ENCODE data around the gene SLC6A6. TPM values are rescaled to one million over a fixed set of nuclear protein-coding genes. Genes with fewer than 3 reads are reported as not detected.
A peak's percentile ranks its signal among the peaks of the same experiment; 100 is the strongest.

SLC6A6 gene
- total and polyA plus RNA-seq, 2 donors from 2014 or later = 7.1 to 64.0 TPM

GRCh38 chr3:14463330-14464140 is 61.1 kb downstream of the SLC6A6 start:
- Histone ChIP-seq H3K9ac (ENCODE audit: low read length in 3 of 3) (no peak overlapping the region), H3K4me1 (ENCODE audit: control insufficient read depth in 2 of 3, insufficient read depth in 2 of 3, low read depth in 1 of 3, low read length in 3 of 3) (peaks cover 0 to 31% (median 16%) of the 10 kb centered on the region in 3 donors), H3K27me3 (ENCODE audit: control insufficient read depth, insufficient read depth, low read length) (no peaks in the 10 kb centered on the region), H3K4me3 (ENCODE audit: low read length in 3 of 3) (no peak overlapping the region), H3K27ac (ENCODE audit: low read depth in 2 of 2, low read length in 2 of 2) (no peak overlapping the region), H3K36me3 (ENCODE audit: control insufficient read depth in 2 of 3, insufficient read depth in 3 of 3, low read length in 3 of 3) (peaks cover 3 to 29% (median 9%) of the 10 kb centered on the region in 3 donors), H3K9me3 (ENCODE audit: control insufficient read depth in 2 of 3, insufficient read depth in 1 of 3, low read length in 3 of 3) (no peaks in the 10 kb centered on the region)
- TF ChIP-seq, protein P1, sequence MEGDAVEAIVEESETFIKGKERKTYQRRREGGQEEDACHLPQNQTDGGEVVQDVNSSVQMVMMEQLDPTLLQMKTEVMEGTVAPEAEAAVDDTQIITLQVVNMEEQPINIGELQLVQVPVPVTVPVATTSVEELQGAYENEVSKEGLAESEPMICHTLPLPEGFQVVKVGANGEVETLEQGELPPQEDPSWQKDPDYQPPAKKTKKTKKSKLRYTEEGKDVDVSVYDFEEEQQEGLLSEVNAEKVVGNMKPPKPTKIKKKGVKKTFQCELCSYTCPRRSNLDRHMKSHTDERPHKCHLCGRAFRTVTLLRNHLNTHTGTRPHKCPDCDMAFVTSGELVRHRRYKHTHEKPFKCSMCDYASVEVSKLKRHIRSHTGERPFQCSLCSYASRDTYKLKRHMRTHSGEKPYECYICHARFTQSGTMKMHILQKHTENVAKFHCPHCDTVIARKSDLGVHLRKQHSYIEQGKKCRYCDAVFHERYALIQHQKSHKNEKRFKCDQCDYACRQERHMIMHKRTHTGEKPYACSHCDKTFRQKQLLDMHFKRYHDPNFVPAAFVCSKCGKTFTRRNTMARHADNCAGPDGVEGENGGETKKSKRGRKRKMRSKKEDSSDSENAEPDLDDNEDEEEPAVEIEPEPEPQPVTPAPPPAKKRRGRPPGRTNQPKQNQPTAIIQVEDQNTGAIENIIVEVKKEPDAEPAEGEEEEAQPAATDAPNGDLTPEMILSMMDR (IDR thresholded peaks at IDR 0.05; ENCODE audit: borderline replicate concordance, extremely low read depth, insufficient read depth) = no peak
- DNase-seq (no peak), FAIRE-seq (no peak)
- intact Hi-C loops (cut with DNase I) = no loop called here

- H3K27me3 ChIP-seq (ENCODE audit: control insufficient read depth, insufficient read depth, low read length) = no peaks in the 10 kb centered on the region
- intact Hi-C loops (cut with DNase I) = no loop called here
- peak in 1 of 5 donors; percentile 15 for DNase-seq
- TF ChIP-seq, protein P1 (IDR thresholded peaks at IDR 0.05; ENCODE audit: borderline replicate concordance, extremely low read depth, insufficient read depth) = no peak
- no peak overlapping the region for H3K9ac ChIP-seq (ENCODE audit: low read length in 3 of 3)
- peaks cover 3 to 33% (median 9%) of the 10 kb centered on the region in 3 donors for H3K36me3 ChIP-seq (ENCODE audit: control insufficient read depth in 2 of 3, insufficient read depth in 3 of 3, low read length in 3 of 3)
- H3K9me3 ChIP-seq (ENCODE audit: control insufficient read depth in 2 of 3, insufficient read depth in 1 of 3, low read length in 3 of 3) = no peaks in the 10 kb centered on the region
- peaks cover 0 to 28% (median 19%) of the 10 kb centered on the region in 3 donors for H3K4me1 ChIP-seq (ENCODE audit: control insufficient read depth in 2 of 3, insufficient read depth in 2 of 3, low read depth in 1 of 3, low read length in 3 of 3)
- FAIRE-seq = no peak
- H3K27ac ChIP-seq (ENCODE audit: low read depth in 2 of 2, low read length in 2 of 2) = no peak overlapping the region
- H3K4me3 ChIP-seq (ENCODE audit: low read length in 3 of 3) = no peak overlapping the region
Observed at GRCh38 chr3:14464141-14464465, 61.7 kb downstream of the SLC6A6 start.

GRCh38 chr3:14464521-14464920 is 62.1 kb downstream of the SLC6A6 start:
- no peak overlapping the region for H3K27ac ChIP-seq (ENCODE audit: low read depth in 2 of 2, low read length in 2 of 2)
- intact Hi-C loops (cut with DNase I) = no loop called here
- H3K9me3 ChIP-seq (ENCODE audit: control insufficient read depth in 2 of 3, insufficient read depth in 1 of 3, low read length in 3 of 3) = no peaks in the 10 kb centered on the region
- H3K4me1 ChIP-seq (ENCODE audit: control insufficient read depth in 2 of 3, insufficient read depth in 2 of 3, low read depth in 1 of 3, low read length in 3 of 3) = peaks cover 0 to 24% (median 17%) of the 10 kb centered on the region in 3 donors
- H3K36me3 ChIP-seq (ENCODE audit: control insufficient read depth in 2 of 3, insufficient read depth in 3 of 3, low read length in 3 of 3) = peaks cover 3 to 36% (median 9%) of the 10 kb centered on the region in 3 donors
- no peak overlapping the region for H3K4me3 ChIP-seq (ENCODE audit: low read length in 3 of 3)
- DNase-seq (peak in 1 of 5 donors; percentile 24), FAIRE-seq (no peak)
- H3K27me3 ChIP-seq (ENCODE audit: control insufficient read depth, insufficient read depth, low read length) = no peaks in the 10 kb centered on the region
- H3K9ac ChIP-seq (ENCODE audit: low read length in 3 of 3) = no peak overlapping the region
- TF ChIP-seq, protein P1 (IDR thresholded peaks at IDR 0.05; ENCODE audit: borderline replicate concordance, extremely low read depth, insufficient read depth) = no peak

Data from kidney (tissue), 14 donors.